GM19395 (cell line): ENCODE results near the gene PLAAT4.

Experiments
- ATAC-seq: cut with Tn5 transposase; IDR thresholded peaks from one replicate; pipeline ENCODE4 v1.9.1; 2021; ENCODE audit warnings: mild to moderate bottlenecking, moderate library complexity; ENCODE audit not compliant: unreplicated experiment

Gene PLAAT4, protein sequence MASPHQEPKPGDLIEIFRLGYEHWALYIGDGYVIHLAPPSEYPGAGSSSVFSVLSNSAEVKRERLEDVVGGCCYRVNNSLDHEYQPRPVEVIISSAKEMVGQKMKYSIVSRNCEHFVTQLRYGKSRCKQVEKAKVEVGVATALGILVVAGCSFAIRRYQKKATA

DNA sequence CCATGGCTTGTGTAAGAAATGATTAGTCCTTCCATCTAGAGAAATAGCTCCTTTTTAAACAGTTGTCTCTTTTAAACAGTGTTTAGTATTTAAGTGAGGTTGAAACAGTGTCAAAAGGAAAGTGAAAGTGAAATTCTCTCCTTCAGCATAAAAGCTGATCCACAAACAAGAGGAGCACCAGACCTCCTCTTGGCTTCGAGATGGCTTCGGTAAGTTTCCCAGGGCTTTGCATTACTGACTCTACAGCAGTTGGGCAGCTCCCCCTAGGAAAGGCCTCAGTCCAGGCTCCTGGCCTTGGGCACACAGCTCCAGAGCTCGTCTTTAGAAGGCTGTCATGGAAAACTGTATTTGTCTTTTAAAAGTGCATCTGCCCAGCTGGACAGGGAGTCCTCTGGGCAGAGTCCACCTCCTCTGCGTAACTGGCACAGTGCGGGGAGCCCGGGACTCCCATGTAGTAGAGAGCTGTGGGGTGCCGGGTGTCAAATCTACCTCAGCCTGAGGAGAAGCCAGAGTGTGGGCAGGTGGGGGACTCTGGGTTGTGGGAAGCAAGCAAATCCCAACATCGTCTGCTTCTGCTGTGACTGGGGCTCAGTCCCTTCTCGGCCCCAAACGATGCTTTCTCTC, at the start of gene PLAAT4:
TSS of gene PLAAT4 (plus strand) at position 140 of the 624 bp plus-strand sequence. CDS start at position 201, 61 bp downstream.
- ATAC-seq = peak; percentile 39

DNA sequence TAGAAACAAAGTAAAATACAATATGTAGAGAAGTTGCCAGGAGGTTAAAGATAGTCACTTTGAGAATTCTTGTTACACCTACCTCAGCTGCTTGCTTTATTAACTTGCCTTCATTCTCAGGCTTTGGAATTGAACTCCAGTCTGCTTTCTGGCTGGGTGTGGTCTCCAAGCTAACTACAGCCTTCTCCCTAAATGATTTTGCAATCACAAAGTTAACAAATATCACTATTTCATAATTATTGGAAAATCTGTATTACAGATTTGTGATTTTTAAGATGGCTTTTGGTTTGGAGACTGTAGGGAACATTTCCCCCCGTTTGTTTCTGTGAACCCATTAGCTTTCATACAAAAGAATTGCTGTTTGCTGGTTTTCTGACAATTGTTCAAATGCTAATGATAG, 47.8 kb upstream of the PLAAT4 start:
- no peak for ATAC-seq

DNA sequence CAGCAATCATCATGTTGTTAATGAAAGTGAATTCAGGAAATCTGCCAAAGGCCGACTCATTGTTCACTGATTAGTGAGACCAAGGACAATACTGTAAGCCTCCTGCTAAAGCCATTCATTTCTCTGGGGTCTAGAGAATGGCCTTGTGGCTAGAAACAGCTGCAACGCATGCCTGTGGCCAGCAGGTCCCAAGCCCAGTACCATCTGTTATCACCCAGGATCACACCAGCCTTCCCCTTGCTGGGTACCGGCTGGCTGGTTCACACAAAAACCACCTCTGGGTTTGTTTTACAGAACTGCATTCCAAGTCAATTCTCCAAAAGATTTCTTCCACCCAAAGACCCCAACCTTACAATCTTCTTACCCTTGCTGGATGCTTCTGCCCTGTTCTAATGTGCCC, 46.7 kb upstream of the PLAAT4 start:
- no peak for ATAC-seq

DNA sequence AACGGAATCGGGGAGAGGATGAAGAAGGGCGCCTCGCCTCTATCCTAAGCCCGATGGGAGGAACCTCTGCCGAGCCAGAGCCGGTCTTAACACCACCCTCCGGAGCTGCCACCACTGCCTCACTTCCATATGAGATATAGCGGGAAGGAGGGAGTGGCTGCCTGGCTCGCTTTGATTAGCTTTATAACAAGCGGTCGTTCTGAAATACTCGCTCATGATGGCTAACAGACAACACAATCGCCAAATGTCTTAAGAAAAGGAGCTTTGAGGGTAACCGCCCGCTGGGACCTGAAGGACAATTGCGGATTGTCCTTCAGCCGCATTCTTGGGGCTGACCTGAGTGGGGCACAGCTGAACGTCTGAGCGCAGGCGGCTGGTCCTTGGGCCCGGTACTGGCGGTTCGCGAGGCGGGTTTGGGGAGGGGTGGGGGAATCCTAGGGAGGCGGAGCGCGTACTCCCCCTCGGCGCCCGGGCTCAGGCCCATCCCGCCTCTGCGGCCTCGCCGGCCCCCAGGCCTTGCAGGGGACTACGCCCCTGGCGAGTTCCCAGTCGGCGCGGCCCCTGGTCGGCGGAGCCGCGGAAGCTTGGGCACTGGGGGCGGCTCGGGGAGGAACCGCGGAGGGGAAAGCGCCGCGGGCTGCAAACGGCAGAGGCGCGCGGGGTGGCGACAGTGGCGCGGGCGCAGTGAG, 45.9 kb upstream of the PLAAT4 start, which contains the start of gene PLAAT5:
TSS of gene PLAAT5 (minus strand) at position 617 of the 689 bp plus-strand sequence. CDS start at position 484, 133 bp downstream.
- ATAC-seq = no peak

DNA sequence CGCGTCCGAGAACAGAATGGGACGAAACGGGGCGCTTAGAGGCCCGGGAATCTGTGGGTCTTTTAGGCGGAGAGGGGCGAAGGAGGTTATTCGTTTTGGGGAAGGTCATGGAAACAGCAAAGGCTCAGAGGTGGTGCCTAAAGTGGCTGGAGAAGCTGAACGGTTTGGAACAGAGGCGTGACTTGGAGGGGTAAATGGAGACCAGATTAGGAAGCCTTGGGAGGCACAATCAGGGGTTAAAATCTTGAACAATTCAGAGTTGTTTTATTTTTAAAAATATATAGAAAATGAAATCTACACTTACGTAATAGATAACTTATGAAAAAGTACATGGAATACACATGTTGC, 45.4 kb upstream of the PLAAT4 start:
- no peak for ATAC-seq

DNA sequence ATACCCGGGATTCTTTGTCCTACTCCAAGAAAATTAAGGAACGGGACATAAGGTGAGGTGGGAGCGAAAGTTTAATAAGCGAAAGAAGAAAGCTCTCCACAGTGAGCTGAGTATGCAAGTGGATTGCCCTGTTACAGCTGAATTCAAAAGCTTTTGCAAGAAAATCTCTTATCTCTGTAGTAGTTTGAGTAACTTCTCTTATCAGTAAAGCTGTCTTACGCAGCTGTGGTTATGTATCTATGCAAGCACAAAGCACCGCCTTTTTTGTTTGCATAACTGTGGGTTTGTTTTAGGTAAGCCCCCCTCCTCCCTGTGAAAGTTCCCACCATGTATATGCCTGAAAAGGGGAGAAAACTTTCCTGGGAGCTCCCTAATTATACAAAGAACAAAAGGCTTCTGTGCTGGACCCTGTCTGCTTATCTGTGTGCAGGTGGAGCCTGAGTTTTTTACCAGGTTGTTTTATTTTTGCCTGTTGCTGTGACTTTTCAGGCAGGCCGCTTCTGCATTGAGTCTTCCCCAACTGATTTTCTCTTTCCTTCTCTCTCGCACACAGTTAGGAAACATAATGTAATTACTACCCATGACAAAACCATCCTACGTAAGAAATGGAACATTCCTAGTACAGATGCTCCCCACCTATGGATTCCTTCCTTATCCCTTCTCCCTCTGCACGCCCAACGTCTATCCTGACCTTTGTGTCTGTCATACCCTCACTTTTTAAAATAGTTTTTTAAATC, 44.8 kb upstream of the PLAAT4 start:
- no peak for ATAC-seq

DNA sequence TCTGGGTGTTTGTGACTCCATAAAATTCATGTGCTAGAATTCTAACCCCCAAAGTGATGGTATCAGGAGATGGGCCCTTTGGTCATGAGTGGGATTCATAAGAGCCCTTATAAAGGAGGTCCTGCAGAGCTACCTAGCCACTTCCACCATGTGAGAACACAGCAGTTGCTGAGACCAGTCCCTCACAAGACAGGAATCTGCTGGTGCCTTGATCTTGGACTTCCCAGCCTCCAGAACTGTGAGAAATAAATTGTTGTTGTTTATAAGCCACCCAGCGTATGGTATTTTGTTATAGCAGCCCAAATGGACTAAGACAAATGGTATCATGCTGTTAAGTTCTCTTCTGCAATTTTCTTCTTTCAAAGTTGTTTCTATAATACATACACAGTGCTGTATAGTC, 44.2 kb upstream of the PLAAT4 start:
- ATAC-seq = no peak

DNA sequence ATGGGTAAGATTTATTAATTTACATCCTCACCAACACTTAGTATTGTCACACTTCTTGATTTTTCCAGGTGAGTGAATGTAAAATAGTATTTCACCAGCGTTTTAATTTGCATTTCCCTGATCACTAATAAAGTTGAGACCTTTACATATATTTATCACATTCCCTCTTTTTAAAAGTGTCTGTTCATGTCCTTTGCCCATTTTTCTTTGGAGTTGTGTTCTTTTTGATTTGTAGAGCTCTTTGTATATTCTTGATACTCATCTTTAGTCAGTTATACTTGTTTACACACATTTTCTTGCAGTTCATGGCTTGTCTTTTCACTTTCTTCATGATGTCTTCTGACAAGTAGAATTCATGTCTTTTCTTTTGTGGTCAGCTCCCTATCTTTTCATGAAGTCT, 43.5 kb upstream of the PLAAT4 start:
- ATAC-seq = no peak

DNA sequence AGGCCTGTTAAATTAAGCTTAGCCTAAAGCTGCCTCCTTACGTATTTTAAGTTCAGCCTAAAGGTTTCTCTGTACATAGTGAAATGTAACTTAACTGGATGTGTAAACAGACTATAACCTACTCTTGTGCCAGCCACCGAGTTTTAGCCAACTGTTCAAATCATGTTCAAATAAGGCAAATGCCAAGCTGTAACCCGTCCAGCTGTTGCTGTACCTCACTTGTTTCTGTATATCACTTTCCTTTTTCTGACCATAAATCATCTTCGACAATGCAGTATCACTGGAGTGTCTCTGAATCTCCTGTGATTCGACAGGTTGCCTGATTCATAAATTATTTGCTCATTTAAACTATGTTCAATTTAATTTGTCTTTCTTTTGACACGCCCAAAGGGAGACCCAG, 41.6 kb upstream of the PLAAT4 start:
- ATAC-seq = no peak

DNA sequence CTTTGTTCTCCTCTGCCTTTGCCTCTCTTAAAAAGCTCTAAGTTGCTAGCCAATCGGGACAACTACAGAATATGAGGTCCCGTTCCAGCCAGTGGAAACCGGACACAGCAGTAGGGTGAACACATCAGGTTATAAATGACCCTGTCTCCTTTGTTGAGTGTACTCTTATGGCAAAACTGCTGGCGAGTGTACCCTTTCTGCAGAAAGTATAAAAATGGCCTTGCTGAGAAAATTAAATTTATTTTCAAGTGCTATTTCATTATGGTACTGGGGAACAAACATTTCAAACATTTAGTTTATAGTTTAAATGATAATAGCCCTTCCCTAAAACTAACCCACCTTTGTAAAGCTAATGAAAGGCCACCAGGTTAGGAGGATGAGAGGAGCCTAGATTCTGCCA, 36.7 kb upstream of the PLAAT4 start:
- ATAC-seq = no peak

DNA sequence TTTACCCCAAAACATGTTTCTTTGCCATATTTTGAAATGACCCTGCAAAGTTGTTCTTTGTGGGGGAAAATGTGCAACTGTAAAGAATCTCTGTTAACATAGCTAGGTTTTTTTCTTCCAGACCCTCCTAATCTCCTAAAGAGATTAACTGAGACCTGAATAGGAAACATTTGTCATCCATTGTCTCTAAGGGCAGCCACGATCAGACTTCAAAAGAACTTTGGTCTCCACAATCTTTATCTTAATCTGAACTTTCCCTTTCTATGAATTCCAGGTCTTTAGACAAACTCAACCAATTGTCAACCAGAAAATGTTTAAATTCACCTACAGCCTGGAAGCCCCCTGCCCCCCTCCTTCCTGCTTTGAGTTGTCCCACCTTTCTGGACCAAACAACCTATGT, 35.4 kb upstream of the PLAAT4 start:
- ATAC-seq = no peak

DNA sequence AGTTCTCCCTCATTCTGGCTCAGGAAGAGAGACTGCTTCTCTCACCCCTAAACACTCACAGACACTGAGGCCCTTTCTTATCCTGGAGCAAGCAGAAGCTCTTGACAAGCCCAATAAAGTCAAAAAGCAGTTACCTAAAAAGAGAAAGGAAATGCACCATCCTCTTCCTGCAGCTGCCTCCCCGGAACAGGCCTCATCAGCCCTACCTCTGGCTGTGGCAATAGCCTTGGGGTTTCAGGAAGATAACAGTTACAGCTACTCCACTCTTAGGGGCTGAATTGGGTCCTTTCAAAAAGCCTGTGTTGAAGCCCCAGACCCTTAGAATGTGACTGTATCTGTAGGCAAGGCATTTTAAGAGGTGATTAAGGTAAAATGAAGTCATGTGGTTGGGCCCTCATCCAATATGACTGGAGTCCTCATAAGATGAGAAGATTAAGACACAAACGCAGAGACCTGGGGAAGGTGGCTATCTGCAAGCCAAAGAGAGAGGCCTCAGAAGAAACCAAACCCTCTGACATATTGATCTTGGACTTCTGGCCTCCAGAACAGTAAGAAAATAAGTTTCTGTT, 34.3 kb upstream of the PLAAT4 start:
- no peak for ATAC-seq

DNA sequence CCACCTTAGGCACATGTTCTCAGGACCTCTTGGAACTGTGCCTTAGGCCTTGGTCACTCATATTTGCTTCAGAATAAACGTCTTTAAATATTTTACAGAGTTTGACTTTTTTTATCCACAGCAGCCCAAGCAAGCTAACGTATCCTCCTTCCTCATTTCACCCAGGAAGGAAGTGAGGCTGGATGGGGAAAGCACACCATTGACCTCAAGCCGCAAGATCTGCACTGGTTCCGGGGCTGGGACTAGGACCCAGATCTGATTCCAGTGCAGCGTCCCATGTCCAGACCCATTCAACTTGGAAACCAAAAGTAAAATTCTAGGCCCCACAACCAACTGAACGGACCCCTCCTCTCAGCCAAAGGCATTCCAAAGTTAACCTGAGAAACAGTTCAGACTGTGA, 33.1 kb upstream of the PLAAT4 start:
- no peak for ATAC-seq

DNA sequence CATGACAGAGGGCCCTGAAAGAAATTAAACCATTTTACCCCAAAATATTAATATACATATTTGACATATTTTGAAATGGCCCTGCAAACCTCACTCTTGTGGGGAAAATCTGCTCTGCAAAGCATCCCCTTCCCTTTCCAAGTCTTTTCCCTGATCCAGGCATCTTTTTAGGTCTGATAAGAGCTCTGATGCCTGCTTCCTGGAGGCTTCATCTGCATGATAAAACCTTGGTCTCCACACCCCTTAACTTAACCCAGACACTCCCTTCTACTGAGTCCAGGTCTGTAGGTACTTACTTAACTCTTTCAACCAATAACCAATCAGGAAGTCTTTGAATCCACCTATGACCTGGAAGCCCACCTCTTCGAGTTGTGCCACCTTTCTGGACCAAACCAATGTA, 32.6 kb upstream of the PLAAT4 start:
- no peak for ATAC-seq

DNA sequence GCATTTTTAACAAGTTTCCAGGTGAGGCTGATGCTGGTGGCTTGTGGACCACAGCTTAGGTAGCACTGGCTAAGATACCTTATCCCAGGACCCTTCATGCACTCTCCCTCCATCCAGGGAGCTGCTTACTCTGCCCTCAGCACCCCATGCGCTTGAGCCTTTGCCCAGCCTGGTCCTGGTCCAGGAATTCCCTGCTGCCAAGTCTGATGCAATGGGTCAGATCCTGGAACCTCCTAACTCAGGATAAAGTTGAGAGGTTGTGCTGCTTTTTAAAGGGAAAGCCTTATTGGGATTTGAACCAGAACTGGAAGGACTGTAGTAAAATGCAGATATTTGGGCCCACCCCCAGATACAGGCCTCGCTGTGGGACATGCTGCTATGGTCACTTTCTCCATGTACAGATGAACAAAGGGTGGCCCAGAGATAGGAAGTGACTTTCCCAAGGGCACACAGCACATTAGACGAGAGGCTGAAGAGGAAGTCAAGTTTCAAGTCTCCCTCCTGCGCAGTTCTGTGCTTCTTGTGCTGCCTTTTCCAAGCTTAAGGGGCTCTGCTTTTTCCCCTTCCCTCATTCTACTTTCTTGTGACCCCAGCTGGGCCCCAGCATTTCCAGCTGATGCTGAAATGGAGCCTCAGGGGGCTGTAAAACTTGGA, 31.5 kb upstream of the PLAAT4 start:
- no peak for ATAC-seq

DNA sequence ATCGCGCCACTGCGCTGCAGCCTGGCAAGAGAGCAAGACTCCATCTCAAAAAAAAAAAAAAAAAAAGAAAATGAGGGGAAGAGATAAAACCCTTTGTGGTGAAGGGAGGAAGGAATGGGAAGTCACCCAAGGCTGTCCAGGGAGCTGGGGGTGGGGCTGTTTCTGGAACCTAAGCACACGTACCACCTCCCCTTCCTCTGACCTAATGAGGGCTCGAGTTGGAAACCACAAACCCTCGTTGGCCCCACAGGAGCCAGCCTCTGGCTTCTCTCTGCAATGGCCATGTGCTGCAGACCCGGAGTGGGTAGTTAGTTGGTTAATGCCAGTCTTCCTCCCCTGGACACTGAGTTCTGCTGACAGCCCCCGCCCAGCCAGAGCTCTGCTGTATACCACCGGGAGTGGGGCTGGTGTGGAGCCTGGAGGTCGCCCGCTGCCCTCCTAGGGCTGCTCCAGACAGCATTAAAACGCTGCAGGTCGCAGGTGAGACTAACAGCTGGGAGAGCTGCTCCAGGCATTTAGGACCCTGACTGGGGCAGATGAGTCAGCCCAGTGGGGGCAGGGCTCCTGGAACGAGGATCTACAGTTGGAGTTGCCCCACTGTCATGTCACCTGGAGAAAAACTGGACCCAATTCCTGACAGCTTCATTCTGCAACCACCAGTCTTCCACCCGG, 30.6 kb upstream of the PLAAT4 start, which contains the start of gene LGALS12:
TSS of gene LGALS12 (plus strand) at position 228 of the 672 bp plus-strand sequence. CDS start at position 603, 375 bp downstream.
- no peak for ATAC-seq

DNA sequence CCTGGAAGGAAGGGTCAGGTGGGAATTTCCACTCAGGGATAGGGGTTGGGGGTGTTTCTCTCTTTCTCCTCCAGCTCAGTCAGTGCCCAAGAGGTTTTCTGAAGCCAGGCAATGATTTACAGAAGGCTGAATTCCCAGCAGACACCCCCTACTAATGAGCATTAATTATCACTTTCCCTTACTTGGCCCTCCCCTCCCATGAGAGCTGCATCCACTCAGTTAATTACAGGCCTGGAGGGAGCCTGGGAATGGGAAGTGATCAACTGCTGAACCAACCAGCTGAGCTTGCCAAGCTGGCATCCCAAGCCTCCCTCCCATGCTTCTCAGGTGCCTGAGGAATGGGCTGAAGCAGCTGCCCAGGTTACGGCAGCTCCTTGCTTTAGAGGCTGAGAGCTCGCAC, 29.7 kb upstream of the PLAAT4 start:
- ATAC-seq = no peak

DNA sequence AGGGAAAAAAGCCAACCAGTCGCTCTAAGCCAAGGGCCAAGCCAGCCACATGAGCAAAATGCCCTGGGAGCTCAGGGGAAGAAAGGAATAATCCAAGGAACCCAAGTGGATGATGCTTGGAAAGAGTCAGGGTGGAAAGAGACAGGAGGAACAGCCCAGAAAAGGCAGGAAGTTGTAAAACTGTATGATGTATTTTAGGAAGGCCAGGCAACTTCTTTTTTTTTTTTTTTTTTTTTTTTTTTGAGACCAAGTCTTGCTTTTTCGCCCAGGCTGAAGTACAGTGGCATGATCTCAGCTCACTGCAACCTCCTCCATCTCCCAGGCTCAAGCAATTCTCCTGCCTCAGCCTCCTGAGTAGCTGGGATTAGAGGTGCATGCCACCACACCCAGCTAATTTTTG, 29.1 kb upstream of the PLAAT4 start:
- no peak for ATAC-seq

DNA sequence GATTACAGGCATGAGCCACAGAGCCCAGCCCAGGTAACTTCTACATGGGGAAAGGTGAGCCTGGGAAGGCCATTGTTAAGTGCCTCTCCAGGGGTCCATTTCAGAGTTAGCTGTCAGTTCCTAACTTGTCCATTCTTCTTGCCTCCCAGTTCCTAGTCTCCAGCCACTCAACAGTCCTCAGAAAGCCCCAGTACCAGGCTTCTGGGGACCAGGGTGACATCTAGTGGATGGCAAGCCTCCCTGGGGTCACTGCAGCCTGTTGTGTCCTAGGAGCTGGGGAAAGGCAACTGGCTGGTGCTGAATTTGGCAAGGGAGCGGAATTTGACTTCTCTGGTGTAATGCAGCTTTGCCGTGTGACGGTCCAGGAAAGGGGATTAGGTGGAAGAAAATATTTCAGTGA, 28.6 kb upstream of the PLAAT4 start:
- no peak for ATAC-seq

DNA sequence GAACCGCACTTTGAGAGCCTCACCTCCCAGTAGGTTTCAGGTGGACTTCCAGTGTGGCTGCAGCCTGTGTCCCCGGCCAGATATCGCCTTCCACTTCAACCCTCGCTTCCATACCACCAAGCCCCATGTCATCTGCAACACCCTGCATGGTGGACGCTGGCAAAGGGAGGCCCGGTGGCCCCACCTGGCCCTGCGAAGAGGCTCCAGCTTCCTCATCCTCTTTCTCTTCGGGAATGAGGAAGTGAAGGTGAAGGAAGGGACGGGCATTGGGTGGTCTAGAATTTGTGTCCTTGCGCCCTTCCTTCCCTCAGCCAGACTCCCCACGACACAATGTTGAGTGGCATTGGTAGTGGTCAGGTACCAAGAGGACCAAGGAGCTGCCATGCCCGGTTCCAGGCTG, 27.9 kb upstream of the PLAAT4 start:
- ATAC-seq = no peak
